Skeletal muscle tissue (tissue), 4 donors: Measurements from ENCODE around the gene SOCS2. TPM values are rescaled to one million over a fixed set of nuclear protein-coding genes. Genes with fewer than 3 reads are reported as not detected.

Source experiments
- H3K27ac ChIP-seq: one replicate; pipeline ENCODE4 v1.7.0; 2013; ENCODE audit warnings: mild to moderate bottlenecking, low read depth, low read length, inconsistent platforms
- H3K27me3 ChIP-seq, 3 donors: one replicate each; pipeline ENCODE4 v1.7.0; 2013; ENCODE audit warnings: low read length in 3 of 3; ENCODE audit not compliant: control insufficient read depth in 3 of 3, insufficient read depth in 3 of 3
- H3K36me3 ChIP-seq, 3 donors: one replicate each; pipeline ENCODE4 v1.7.0; 2013; ENCODE audit warnings: low read length in 3 of 3; ENCODE audit not compliant: control insufficient read depth in 3 of 3, insufficient read depth in 3 of 3
- H3K4me1 ChIP-seq, 3 donors: one replicate each; pipeline ENCODE4 v1.7.0; 2013; ENCODE audit warnings: low read length in 3 of 3, mild to moderate bottlenecking in 3 of 3; ENCODE audit not compliant: control insufficient read depth in 3 of 3, insufficient read depth in 3 of 3
- H3K4me3 ChIP-seq, 3 donors: one replicate each; pipeline ENCODE4 v1.7.0; 2013; ENCODE audit warnings: low read length in 3 of 3
- H3K9ac ChIP-seq, 3 donors: one replicate each; pipeline ENCODE4 v1.7.0; 2013; ENCODE audit warnings: low read length in 3 of 3, mild to moderate bottlenecking in 3 of 3, moderate library complexity in 2 of 3, low read depth in 1 of 3
- H3K9me3 ChIP-seq, 3 donors: one replicate each; pipeline ENCODE4 v1.7.0; 2013; ENCODE audit warnings: low read length in 3 of 3; ENCODE audit not compliant: control insufficient read depth in 3 of 3
- total RNA-seq: library from RNA; depleted of rRNA; stranded (reverse); fragments of >200 nt; gene quantifications from one replicate; pipeline ENCODE4 v1.2.3, GENCODE V29; 2014
- donor health status: Osteomylitis.

The SOCS2 gene
- total RNA-seq, 1 donor from 2014 or later, result 13.6 TPM

- Histone ChIP-seq H3K27me3 (peaks cover 15 to 17% (median 17%) of the 10 kb centered on the region in 3 donors), H3K4me3 (no peak overlapping the region), H3K36me3 (no peaks in the 10 kb centered on the region), H3K27ac (no peak overlapping the region), H3K9ac (no peak overlapping the region), H3K9me3 (no peaks in the 10 kb centered on the region), H3K4me1 (peaks cover 13 to 18% (median 13%) of the 10 kb centered on the region in 3 donors)
Measured at GRCh38 chr12:93577222-93577621, 4.7 kb downstream of the SOCS2 start.

GRCh38 chr12:93578221-93578620, 5.7 kb downstream of the SOCS2 start:
- Histone ChIP-seq H3K27me3 (peaks cover 6 to 7% (median 7%) of the 10 kb centered on the region in 3 donors), H3K36me3 (no peaks in the 10 kb centered on the region), H3K27ac (no peak overlapping the region), H3K9me3 (no peaks in the 10 kb centered on the region), H3K4me1 (peaks cover 3 to 8% (median 4%) of the 10 kb centered on the region in 3 donors), H3K4me3 (no peak overlapping the region), H3K9ac (no peak overlapping the region)

GRCh38 chr12:93580682-93581081, 8.2 kb downstream of the SOCS2 start:
- no peak overlapping the region for H3K4me3 ChIP-seq
- no peak overlapping the region for H3K9ac ChIP-seq
- H3K36me3 ChIP-seq, result no peaks in the 10 kb centered on the region
- H3K9me3 ChIP-seq, result no peaks in the 10 kb centered on the region
- H3K27me3 ChIP-seq, result no peaks in the 10 kb centered on the region
- H3K27ac ChIP-seq, result no peak overlapping the region
- H3K4me1 ChIP-seq, result no peaks in the 10 kb centered on the region

DNA sequence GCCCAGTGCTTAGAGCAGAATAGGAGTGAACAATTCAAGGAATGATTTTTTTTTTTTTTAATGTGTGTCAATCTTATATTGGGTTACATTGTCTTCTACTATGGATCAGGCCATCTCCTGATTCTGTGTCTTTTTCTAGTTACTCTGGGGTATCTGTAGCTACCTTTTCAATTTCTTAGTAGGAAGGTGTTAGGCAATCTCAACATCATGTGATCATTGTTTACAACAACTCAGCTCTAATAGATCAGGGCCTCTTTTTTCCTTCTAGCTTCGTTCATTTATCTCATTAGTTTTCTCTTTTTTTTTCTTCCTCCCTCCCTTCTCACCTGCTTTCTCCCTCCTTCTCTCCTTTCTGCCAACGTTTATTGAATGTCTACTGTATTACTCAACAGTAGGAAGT, 8.9 kb downstream of the SOCS2 start:
- no peaks in the 10 kb centered on the region for H3K36me3 ChIP-seq
- no peak overlapping the region for H3K9ac ChIP-seq
- no peaks in the 10 kb centered on the region for H3K27me3 ChIP-seq
- no peaks in the 10 kb centered on the region for H3K9me3 ChIP-seq
- H3K4me3 ChIP-seq, result no peak overlapping the region
- H3K27ac ChIP-seq, result no peak overlapping the region
- no peaks in the 10 kb centered on the region for H3K4me1 ChIP-seq

DNA sequence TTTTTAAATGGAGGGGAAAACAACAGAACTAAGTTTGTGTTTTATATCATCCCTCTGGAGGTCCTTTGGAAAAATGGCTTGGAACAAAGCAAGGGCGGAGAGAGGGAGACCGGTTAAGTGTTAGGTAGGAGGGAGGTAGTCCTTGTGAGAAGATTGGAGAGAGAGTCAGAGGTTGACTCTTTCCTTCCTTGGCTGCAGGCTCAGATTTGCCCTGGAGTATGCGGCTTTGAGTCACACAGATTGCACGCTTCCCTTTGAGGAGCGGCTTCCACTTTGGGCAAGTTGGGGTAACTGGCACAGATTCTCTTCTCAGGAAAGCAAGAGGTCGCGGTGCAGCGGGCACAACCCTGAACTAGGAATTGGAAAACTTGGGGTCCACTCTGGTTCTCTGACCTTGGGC, 9.9 kb downstream of the SOCS2 start:
- Histone ChIP-seq H3K36me3 (no peaks in the 10 kb centered on the region), H3K4me1 (no peaks in the 10 kb centered on the region), H3K9ac (no peak overlapping the region), H3K27me3 (no peaks in the 10 kb centered on the region), H3K9me3 (no peaks in the 10 kb centered on the region), H3K4me3 (no peak overlapping the region), H3K27ac (no peak overlapping the region)

- Histone ChIP-seq H3K4me1 (no peaks in the 10 kb centered on the region), H3K36me3 (no peaks in the 10 kb centered on the region), H3K27ac (no peak overlapping the region)
Measured at GRCh38 chr12:93583627-93584392, 11.3 kb downstream of the SOCS2 start.

DNA sequence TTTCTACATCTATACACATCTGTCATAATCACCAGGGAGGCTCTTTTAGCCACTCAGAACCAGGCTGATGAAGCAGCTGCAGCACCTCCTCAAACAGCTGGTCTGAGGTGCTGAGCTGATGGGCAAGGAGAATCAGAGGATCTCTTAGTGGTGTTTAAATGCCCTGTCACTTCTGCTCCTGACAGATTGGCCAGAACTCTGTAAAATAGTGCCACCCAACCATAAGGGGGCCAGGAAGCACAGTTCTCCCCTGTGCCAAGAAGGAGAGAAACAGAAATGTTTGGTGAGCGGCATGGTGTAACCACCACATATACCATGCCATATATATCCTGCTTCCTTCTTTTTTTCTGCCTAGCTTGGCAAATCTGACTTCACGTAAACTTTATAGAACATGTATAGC, 12.8 kb downstream of the SOCS2 start:
- Histone ChIP-seq H3K27me3 (no peaks in the 10 kb centered on the region), H3K4me3 (no peak overlapping the region), H3K27ac (no peak overlapping the region), H3K9me3 (no peaks in the 10 kb centered on the region), H3K9ac (no peak overlapping the region), H3K36me3 (no peaks in the 10 kb centered on the region), H3K4me1 (no peaks in the 10 kb centered on the region)

More at GRCh38 chr12:93583627-93584392, 11.3 kb downstream of the SOCS2 start:
- Histone ChIP-seq H3K27me3 (no peaks in the 10 kb centered on the region), H3K4me3 (no peak overlapping the region), H3K9ac (peak overlapping the region in 1 of 3 donors; percentile 16), H3K9me3 (no peaks in the 10 kb centered on the region)

DNA sequence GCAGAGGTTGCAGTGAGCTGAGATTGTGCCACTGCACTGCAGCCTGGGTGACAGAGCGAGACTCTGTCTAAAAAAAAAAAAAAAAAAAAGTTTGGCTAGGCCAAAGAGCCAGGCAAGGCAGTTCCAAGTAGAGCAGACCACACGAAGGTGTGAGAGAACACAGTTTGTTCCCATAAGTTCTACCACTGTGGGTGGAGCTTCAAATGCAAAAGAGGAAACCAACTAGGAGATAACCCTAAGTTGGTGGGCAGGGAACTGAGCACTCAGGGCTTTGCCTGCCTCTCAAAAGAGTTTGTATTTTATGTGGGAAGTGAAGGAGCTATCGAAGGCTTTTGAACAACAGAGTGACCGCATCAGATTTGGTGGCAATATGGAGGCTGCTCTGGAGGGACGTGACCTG, 15.1 kb downstream of the SOCS2 start:
- Histone ChIP-seq H3K4me1 (peaks cover 0 to 5% (median 0%) of the 10 kb centered on the region in 3 donors), H3K9me3 (no peaks in the 10 kb centered on the region), H3K9ac (no peak overlapping the region), H3K36me3 (no peaks in the 10 kb centered on the region), H3K4me3 (no peak overlapping the region), H3K27me3 (peaks cover 0 to 3% (median 0%) of the 10 kb centered on the region in 3 donors), H3K27ac (no peak overlapping the region)

DNA sequence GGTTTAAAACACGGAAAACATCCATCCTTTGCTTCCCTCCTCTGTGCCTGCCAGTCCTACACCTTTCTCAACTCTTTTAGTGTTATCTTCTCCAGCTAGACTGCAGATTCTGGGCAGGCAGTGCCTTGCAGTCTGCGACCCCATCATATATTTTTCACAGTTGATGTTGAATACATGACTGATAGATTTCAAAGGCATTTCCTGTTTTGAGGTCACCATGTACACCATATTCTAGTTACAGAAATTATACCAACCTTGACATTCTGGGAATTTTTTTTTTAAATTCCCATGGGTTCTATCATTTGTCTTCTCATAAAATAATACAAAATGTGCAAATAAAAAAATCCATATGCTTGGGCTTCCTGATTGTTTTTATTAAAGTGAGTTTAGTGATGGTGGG, 16.6 kb downstream of the SOCS2 start:
- H3K4me1 ChIP-seq, result peaks cover 0 to 5% (median 0%) of the 10 kb centered on the region in 3 donors
- no peak overlapping the region for H3K9ac ChIP-seq
- no peak overlapping the region for H3K27ac ChIP-seq
- no peaks in the 10 kb centered on the region for H3K9me3 ChIP-seq
- no peak overlapping the region for H3K4me3 ChIP-seq
- peaks cover 0 to 6% (median 0%) of the 10 kb centered on the region in 3 donors for H3K27me3 ChIP-seq
- H3K36me3 ChIP-seq, result no peaks in the 10 kb centered on the region

DNA sequence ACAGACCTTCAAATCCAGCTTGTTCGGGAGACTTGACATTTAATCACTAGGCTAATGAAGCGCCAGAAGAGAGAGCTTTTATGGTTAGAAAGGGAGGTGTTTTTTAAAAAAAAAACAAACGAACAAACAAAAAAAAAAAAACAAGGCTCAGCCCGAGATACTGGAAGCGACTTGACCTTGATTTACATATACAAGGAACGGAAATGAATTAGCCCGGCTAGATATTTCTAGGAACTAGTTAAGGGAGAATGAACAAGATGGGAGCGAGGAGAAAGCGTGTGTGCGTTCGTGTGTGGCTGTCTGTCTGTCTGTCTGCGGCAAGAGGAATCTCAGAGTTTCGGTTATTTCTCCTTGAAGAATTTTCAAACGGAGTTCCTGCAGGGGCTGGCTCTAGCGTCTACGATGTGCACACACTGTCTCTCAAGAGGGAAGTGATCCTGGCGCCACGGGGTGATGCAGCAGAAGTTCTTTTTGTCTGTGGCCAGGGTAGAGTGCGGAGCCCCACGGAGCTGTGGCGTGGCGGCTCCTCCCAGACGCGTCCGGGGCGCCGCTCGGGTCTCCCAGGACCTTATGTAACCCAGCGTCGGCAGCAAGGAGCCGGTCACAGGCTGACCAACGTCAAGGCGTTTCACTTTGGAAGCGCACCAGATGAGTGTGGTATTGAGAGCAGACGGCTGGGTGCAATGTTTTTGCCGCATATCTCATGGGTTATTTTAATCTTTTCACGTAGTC, 18.8 kb downstream of the SOCS2 start:
- Histone ChIP-seq H3K27me3 (peaks cover 0 to 6% (median 0%) of the 10 kb centered on the region in 3 donors), H3K4me1 (peaks cover 0 to 5% (median 0%) of the 10 kb centered on the region in 3 donors), H3K9ac (peak overlapping the region; percentile 63 to 78 (median 72)), H3K36me3 (no peaks in the 10 kb centered on the region), H3K9me3 (no peaks in the 10 kb centered on the region), H3K4me3 (peak overlapping the region; percentile 69 to 87 (median 75)), H3K27ac (peak overlapping the region; percentile 73)
